DMS79 (cell line): ENCODE measurements around the gene VAV2.

Experiments used
- DNase-seq: peaks from one replicate; lab custom pipeline; 2025; lab: John Stamatoyannopoulos, UW

Gene VAV2

GRCh38 chr9:133780962-133781827 is 210.9 kb downstream of the VAV2 start:
- no peak for DNase-seq

GRCh38 chr9:133780404-133780945 is 211.6 kb downstream of the VAV2 start:
- no peak for DNase-seq

- no peak for DNase-seq
Observed at GRCh38 chr9:133779516-133780403, 212.4 kb downstream of the VAV2 start.

DNA sequence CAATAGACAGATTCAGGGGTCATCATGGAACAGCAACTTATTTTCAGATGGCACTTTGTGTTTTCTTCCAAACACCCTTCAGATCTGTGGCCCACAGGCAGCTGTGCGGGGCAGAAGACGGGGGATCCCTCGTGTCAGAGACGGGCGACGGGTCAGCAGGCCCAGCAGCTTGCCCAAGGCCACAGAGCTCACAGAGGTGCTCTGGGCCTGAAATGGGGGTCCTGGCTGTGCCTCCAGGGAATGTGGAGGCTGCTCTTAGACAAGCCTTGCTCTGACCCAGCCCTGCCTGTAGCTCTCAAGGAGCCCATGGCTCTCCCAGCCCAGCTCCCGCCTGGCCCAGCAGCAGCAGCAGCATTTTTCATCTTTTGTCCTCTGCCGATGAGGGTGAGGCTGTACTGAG is 213.0 kb downstream of the VAV2 start:
- DNase-seq: no peak

- no peak for DNase-seq
Observed at GRCh38 chr9:133778336-133779013, 213.6 kb downstream of the VAV2 start.

GRCh38 chr9:133777871-133778270 is 214.3 kb downstream of the VAV2 start:
- no peak for DNase-seq

DNA sequence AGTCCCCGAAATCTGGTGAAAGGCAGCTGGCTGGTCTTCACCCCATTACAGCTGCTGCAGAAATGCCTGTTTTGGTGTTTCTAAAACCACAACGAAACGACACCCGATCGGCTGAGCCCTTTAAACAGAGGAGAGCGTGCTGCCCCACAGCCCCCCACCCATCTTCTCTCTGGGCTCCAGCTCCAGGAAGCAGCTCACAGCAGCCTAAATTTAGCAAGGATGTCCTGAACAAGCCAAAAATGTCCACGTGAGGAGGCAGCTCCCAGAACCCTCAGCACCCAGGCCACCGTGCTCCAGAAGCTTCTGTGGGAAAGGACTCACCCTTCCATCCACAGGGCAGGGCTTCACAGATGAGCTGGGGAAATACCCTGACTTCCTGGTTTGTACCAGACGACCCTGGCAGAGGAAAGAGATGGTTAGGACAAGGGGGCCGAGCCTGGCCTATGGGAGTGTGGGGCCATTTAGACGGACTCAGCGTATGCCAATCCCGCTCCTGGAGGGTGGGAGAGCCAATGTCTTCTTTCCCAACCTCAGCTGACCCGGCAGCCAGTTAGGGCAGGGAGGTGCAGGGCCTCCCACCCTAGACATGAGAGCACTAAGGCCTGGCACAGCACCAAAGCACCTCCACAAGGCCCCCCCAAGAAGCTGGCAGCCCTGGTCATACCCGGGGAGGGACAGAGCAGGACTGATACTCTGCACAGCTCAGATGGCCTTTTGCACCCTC is 214.9 kb downstream of the VAV2 start:
- no peak for DNase-seq

DNA sequence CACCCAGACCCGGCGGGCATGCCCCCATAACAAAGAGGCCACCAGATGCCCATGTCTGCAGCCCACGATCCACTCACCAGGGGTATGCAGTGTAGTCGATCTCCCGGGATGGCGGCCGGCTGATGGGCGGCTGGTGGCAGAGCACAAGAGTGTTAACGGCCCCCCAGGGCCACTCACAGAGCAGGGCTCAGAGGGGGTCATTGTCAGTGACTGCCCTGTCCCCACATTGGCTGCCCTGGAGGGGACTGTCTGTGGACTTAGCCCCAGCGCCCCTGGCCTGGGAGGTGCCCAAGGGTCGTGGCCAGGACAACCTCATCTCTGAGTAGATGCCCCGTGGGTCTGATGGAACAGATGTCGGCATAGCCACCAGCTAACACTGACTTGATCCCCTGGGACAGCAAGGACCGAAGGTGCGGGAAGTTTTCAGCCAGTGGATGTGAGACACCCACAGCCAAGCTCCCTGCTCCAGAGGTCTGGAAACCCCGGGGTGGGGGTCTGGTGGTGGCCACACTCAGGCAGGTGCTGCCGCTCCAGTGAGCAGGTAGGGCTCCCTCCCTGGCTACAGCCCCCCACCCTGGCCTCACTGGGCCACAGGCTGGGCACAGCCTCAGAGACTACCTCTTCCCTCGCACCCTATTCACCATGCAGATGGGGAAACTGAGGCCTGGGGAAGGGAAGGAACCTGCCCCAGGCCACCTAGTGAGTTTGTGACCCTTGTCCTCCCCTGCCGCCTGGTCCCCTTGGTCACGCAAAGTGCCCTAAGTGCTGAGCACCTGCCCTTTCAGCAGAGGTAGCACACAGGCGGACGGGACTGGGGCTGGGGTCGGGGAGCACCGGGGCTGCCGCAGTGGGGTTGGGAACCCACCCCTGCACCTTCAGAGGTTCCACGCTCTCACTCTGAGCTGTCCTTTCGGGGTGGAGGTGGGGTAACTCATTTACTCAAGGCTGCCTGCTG is 215.9 kb downstream of the VAV2 start:
- DNase-seq: no peak

DNA sequence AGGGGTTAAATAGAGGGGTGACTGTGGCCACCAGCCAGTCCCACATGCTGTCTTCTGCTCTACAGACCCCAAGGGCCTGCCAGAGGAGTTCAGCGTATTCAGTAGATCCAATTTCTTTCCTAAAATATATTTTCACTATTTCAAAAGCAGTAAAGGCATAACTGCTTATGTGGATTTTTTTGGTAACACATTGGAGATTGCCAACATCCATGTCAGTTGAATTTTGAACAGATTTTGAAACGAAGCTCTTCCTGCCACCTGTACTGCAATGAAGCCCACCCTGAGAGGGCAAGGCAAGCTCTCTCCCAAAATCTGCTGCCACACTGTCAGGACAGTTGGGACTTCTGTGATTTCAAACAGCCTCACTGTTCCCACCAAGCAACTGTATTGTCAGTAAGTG is 216.8 kb downstream of the VAV2 start:
- no peak for DNase-seq

- no peak for DNase-seq
Observed at GRCh38 chr9:133774799-133775198, 217.3 kb downstream of the VAV2 start.

- DNase-seq: no peak
Observed at GRCh38 chr9:133773889-133774655, 218.1 kb downstream of the VAV2 start.

DNA sequence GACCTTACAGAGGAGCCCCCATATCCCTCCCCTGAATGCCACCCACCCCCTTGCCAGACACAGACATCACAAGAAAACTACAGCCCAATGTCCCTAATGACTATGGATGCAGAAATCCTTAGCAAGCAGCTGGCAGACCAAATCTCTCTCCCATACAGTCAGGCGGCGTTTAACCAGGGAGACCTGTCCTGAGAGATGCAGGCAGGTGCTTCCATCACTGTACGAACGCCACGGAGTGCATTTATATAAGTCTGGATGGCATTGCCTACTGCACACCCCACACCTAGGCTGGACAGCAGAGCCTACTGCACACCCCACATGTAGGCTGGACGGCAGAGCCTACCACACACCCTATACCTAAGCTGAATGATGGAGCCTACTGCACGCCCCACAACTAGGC is 219.5 kb downstream of the VAV2 start:
- no peak for DNase-seq

GRCh38 chr9:133771486-133772482 is 220.3 kb downstream of the VAV2 start:
- no peak for DNase-seq

- no peak for DNase-seq
Observed at GRCh38 chr9:133770076-133770777, 221.9 kb downstream of the VAV2 start.

DNA sequence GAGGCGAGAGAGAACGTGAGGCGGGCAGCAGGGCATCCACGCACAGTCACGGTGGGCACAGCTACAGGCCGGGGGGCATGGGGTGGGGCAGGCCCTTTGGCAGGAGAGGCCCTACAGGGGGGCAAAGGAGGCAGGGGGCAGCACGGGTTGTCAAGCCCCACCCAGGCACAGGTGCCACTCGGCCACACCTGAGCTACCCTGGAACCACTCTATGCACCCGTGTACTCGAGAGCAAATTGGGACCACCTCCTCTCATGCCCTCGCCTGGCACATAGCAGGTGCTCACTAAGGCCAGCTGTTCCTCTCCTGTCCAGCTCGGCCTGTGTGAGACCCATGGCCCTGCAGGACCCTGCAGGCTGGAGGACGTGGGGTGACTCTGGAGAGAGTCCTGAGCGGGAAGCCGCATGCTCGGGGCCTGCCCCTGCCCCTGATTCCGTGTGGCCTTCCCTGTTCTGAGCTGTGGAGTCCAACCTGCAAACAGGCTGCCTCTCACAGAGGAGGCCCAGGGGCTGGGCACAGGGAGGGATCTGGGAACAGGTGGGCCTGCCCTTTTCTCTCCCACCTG is 222.5 kb downstream of the VAV2 start:
- DNase-seq: no peak

GRCh38 chr9:133768859-133769510 is 223.1 kb downstream of the VAV2 start:
- DNase-seq: no peak

DNA sequence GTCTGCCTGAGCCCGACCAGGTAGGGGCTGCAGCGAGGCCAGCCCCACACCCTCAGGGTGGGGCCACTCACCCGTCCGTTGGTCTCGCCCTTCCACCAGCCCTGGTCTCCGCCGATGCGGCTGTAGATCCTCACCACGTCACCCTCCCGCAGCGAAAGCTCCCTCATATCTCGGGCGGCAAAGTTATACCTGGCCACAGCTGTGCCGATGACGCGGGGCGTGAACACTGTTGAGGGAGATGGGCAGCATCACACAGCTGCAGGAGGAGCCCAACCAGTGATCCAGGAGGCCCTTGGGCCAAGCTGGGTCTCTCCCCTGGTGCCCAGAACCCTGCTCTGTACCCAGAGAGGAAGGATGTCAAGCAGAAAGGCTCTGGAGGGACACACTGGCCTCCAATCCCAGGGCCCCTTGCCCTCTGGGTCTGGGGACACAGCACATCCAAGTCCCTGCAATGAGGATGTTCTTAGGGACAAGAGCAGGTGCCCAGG is 223.7 kb downstream of the VAV2 start:
- DNase-seq: no peak
